GM19455 (cell line): ENCODE results near the gene AMFR.

Experiments
- ATAC-seq: cut with Tn5 transposase; IDR thresholded peaks from one replicate; pipeline ENCODE4 v1.9.1; 2021; ENCODE audit not compliant: unreplicated experiment

AMFR gene

DNA sequence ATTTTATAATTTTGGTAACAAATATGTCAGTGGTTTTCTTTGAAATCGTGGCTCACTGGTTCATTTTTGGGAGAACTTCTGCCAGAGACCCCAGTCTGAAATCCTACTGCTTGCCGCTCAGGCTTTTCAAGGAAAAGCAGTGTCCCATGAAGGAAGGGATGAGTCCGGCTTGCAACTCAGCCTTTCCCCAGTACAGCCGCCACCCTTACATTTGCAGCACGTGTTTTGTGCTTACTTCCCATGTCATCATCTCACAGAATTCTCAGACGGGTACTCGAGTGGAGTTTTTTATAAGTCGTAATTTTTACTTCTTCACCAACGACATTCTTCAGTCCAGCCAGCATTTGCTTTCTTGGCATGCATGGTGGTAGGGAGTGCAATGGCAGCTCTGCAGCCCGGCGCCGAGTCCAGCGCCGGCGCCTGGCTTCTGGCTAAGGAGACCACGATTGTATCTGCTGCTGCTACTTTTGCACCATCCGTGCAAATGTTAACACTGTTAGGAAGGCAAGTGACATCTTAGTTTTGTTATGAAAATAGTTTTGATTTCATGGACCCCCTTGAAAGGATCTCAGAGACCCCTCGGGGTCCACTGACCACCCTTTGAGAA is 111.0 kb downstream of the AMFR start:
- ATAC-seq: no peak

DNA sequence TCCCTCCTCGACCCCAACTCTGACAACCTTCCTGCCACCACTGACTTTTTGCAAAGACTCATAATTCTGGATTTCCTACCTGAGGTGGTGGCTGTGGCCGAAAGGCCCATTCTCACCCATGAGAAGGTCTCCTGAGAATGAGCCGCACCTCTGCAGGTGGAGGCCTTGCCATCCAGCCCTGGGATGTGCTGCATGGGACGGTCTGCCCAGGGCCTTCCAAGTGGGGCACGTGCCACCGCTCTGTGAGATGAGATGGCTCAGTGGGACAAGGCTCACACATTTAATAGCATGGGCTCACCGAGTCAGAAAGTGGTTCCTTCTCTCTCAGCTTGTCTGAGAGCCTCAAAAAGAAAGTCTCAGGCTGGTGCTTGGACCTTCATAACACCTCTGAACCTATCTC is 112.8 kb downstream of the AMFR start:
- ATAC-seq: no peak

DNA sequence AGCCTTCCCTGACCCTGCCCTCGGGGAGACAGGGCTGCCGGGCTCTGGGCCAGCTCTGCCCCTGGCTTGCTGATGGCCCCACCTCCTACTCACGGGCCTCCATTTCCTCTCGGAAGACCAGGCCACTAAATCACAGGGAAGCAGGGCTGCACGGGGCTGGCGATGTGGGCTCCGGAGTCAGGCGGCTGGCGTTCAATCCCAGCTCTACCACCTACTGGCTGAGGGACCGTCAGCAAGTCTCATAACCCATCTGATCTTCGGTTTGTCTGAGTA is 113.4 kb downstream of the AMFR start:
- no peak for ATAC-seq
